Stimulated activated CD4-positive, alpha-beta T cell treated with anti-CD3 and anti-CD28 coated beads, Interleukin-4, amount 100 ng/mL, for 24 hours (primary cell): Measurements from ENCODE around the gene PKNOX1.
"Not testable (repeated sequence)": the region's sequence is repeated elsewhere in the genome, so short reads cannot be mapped to it uniquely, and the experiment has no call there.

Source experiments
- DNase-seq: peaks from one replicate; pipeline ENCODE4 v3.0.0-alpha.2; 2020

The PKNOX1 gene

GRCh38 chr21:42988236-42988965 is 14.0 kb downstream of the PKNOX1 start:
- DNase-seq: no peak

GRCh38 chr21:42989370-42989769 is 15.0 kb downstream of the PKNOX1 start:
- not testable (repeated sequence) for DNase-seq

GRCh38 chr21:42989816-42990650 is 15.7 kb downstream of the PKNOX1 start:
- no peak for DNase-seq

GRCh38 chr21:42991992-42992740 is 17.8 kb downstream of the PKNOX1 start:
- no peak for DNase-seq

- DNase-seq: no peak
These were observed 18.8 kb downstream of the PKNOX1 start for GRCh38 chr21:42993051-42993712.

GRCh38 chr21:42997053-42997452 is 22.7 kb downstream of the PKNOX1 start:
- no peak for DNase-seq

- DNase-seq: not testable (repeated sequence)
These were observed 23.6 kb downstream of the PKNOX1 start for GRCh38 chr21:42997983-42998382.

- DNase-seq: not testable (repeated sequence)
These were observed 24.8 kb downstream of the PKNOX1 start for GRCh38 chr21:42999152-42999551.

GRCh38 chr21:43000041-43000440 is 25.7 kb downstream of the PKNOX1 start:
- DNase-seq: not testable (repeated sequence)

GRCh38 chr21:43001316-43001715 is 27.0 kb downstream of the PKNOX1 start:
- DNase-seq: no peak

GRCh38 chr21:43004926-43005325 is 30.6 kb downstream of the PKNOX1 start:
- no peak for DNase-seq

- no peak for DNase-seq
These were observed 31.3 kb downstream of the PKNOX1 start for GRCh38 chr21:43005635-43006034.

- DNase-seq: not testable (repeated sequence)
These were observed 31.9 kb downstream of the PKNOX1 start for GRCh38 chr21:43006051-43006873.

- DNase-seq: no peak
These were observed 32.5 kb downstream of the PKNOX1 start for GRCh38 chr21:43006874-43007208.

- DNase-seq: no peak
These were observed 38.2 kb downstream of the PKNOX1 start for GRCh38 chr21:43012596-43012995.

GRCh38 chr21:43015906-43016540 is 41.7 kb downstream of the PKNOX1 start:
- DNase-seq: no peak

GRCh38 chr21:43016728-43017127 is 42.4 kb downstream of the PKNOX1 start:
- DNase-seq: no peak

- DNase-seq: no peak
These were observed 44.2 kb downstream of the PKNOX1 start for GRCh38 chr21:43018519-43018918.

- DNase-seq: no peak
These were observed 45.8 kb downstream of the PKNOX1 start for GRCh38 chr21:43020177-43020576.

- no peak for DNase-seq
These were observed 46.4 kb downstream of the PKNOX1 start for GRCh38 chr21:43020771-43021170.

GRCh38 chr21:43021191-43021590 is 46.8 kb downstream of the PKNOX1 start:
- no peak for DNase-seq
